NCI-H2227 (cell line): ENCODE data around the gene KLHDC4.
"Not testable (repeated sequence)": the region's sequence is repeated elsewhere in the genome, so short reads cannot be mapped to it uniquely, and the experiment has no call there.

ENCODE experiments used
- DNase-seq: peaks from one replicate; lab custom pipeline; 2025; ENCODE audit not compliant: unreplicated experiment; lab: John Stamatoyannopoulos, UW

KLHDC4 gene

GRCh38 chr16:87765776-87766484, at the start of gene KLHDC4:
TSS of gene KLHDC4 (minus strand) at chr16:87765986. CDS start at chr16:87765890, 96 bp downstream.
- DNase-seq: peak; percentile 86

- no peak for DNase-seq
These were observed 49.8 kb upstream of the KLHDC4 start for GRCh38 chr16:87815567-87815966.

- DNase-seq: no peak
These were observed 46.4 kb upstream of the KLHDC4 start for GRCh38 chr16:87812200-87812656.

- DNase-seq: not testable (repeated sequence)
These were observed 45.7 kb upstream of the KLHDC4 start for GRCh38 chr16:87811454-87811853.

- DNase-seq: no peak
These were observed 43.5 kb upstream of the KLHDC4 start for GRCh38 chr16:87809150-87809902.

GRCh38 chr16:87808108-87808507, 42.3 kb upstream of the KLHDC4 start:
- DNase-seq: no peak

GRCh38 chr16:87806641-87807546, 41.1 kb upstream of the KLHDC4 start:
- DNase-seq: peak; percentile 79

GRCh38 chr16:87806261-87806640, 40.5 kb upstream of the KLHDC4 start:
- DNase-seq: no peak

GRCh38 chr16:87803385-87803784, 37.6 kb upstream of the KLHDC4 start:
- DNase-seq: no peak

GRCh38 chr16:87802670-87803069, 36.9 kb upstream of the KLHDC4 start:
- DNase-seq: no peak

- no peak for DNase-seq
These were observed 36.0 kb upstream of the KLHDC4 start for GRCh38 chr16:87801679-87802259.

GRCh38 chr16:87800497-87800896, 34.7 kb upstream of the KLHDC4 start:
- DNase-seq: no peak

- DNase-seq: no peak
These were observed 29.6 kb upstream of the KLHDC4 start for GRCh38 chr16:87795336-87795735.

GRCh38 chr16:87794485-87795078, 28.8 kb upstream of the KLHDC4 start:
- no peak for DNase-seq

GRCh38 chr16:87792205-87792565, 26.4 kb upstream of the KLHDC4 start:
- no peak for DNase-seq

- DNase-seq: no peak
These were observed 25.8 kb upstream of the KLHDC4 start for GRCh38 chr16:87791295-87792204.

GRCh38 chr16:87790292-87791100, 24.7 kb upstream of the KLHDC4 start:
- DNase-seq: no peak

GRCh38 chr16:87789437-87790291, 23.9 kb upstream of the KLHDC4 start:
- DNase-seq: no peak
